ENCODE measurements around the gene LCORL. TPM values are rescaled to one million over a fixed set of nuclear protein-coding genes. Genes with fewer than 3 reads are reported as not detected.

Gene LCORL
- total and polyA plus RNA-seq, 11 donors: 1.3 to 12.1 (median 5.8) TPM

DNA sequence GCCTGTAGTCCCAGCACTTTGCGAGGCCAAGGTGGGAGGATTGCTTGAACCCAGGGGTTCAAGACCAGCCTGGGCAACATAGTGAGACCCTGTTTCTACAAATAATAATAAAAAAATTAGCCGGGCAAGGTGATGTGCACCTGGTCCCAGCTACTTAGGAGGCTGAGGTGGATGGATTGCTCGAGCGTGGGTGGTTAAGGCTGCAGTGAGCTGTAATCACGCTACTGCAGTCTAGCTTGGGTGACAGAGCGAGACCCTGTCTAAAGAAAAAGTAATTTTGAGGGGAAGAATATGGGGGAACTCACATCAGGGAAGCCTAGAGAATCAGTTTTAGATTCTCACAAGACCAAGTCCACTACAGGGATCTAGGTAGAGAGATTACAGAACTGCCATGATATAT, 28.9 kb upstream of the LCORL start:
- ATAC-seq: no peak
- H3K4me3 ChIP-seq: no peak overlapping the region
- 94 to 97% (median 96%) methylated on average over 6 of the region's 6 CpGs for WGBS, 4 donors
- TF ChIP-seq CTCF (IDR thresholded peaks at IDR 0.05) (no peak), POLR2A (IDR thresholded peaks at IDR 0.05) (no peak)
- no peaks in the 10 kb centered on the region for H3K9me3 ChIP-seq
- no peaks in the 10 kb centered on the region for H3K36me3 ChIP-seq
- intact Hi-C loops (cut with DNase I): no loop called here
- H3K27me3 ChIP-seq: no peaks in the 10 kb centered on the region
- DNase-seq: no peak
- no peaks in the 10 kb centered on the region for H3K4me1 ChIP-seq
- no peak overlapping the region for H3K27ac ChIP-seq

- DNase-seq: no peak
- 56 to 69% (median 63%) methylated on average over 3 of the region's 3 CpGs for WGBS, 4 donors
Measured at GRCh38 chr4:18049446-18049845, 27.9 kb upstream of the LCORL start.

GRCh38 chr4:18042754-18043153, 21.2 kb upstream of the LCORL start:
- Histone ChIP-seq H3K27me3 (no peaks in the 10 kb centered on the region), H3K4me1 (no peaks in the 10 kb centered on the region), H3K4me3 (no peak overlapping the region), H3K9me3 (no peaks in the 10 kb centered on the region), H3K27ac (no peak overlapping the region), H3K36me3 (no peaks in the 10 kb centered on the region)
- DNase-seq (no peak), ATAC-seq (no peak)
- WGBS, 4 donors: 38 to 54% (median 49%) methylated on average over 2 of the region's 2 CpGs
- TF ChIP-seq CTCF (IDR thresholded peaks at IDR 0.05): peak in 2 of 12 donors; percentile 21 to 27
- TF ChIP-seq POLR2A (IDR thresholded peaks at IDR 0.05): no peak
- intact Hi-C loops (cut with DNase I): no loop called here

More at GRCh38 chr4:18049446-18049845, 27.9 kb upstream of the LCORL start:
- Histone ChIP-seq H3K9me3 (no peaks in the 10 kb centered on the region), H3K27ac (no peak overlapping the region), H3K4me1 (no peaks in the 10 kb centered on the region), H3K36me3 (no peaks in the 10 kb centered on the region), H3K4me3 (no peak overlapping the region), H3K27me3 (no peaks in the 10 kb centered on the region)
- intact Hi-C loops (cut with DNase I): no loop called here
- no peak for ATAC-seq
- TF ChIP-seq POLR2A (IDR thresholded peaks at IDR 0.05): no peak
- TF ChIP-seq CTCF (IDR thresholded peaks at IDR 0.05): no peak

DNA sequence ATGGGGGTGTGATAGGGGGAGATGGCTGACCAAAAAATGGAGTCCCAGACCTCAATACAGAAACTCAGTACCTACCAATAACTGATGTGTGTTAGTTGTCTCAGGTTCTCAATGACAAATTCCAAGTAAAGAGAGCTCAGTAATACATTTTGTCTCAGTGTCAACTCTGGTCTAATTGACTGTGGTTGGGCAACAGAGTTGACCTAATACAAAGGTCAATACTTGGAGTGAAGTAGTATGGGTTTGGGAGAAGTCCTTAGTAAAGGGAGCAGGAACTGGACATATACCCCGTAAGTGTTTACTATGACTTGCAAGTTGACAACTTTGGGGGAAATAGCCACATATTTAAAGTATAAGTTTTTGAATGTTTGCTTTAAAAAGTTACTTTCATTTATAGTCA, 20.5 kb upstream of the LCORL start:
- no peaks in the 10 kb centered on the region for H3K27me3 ChIP-seq
- no peaks in the 10 kb centered on the region for H3K36me3 ChIP-seq
- no peak for DNase-seq
- no peak for ATAC-seq
- H3K4me1 ChIP-seq: no peaks in the 10 kb centered on the region
- TF ChIP-seq POLR2A (IDR thresholded peaks at IDR 0.05): no peak
- TF ChIP-seq CTCF (IDR thresholded peaks at IDR 0.05): no peak
- intact Hi-C loops (cut with DNase I): no loop called here
- 93 to 97% (median 96%) methylated on average over 1 of the region's 1 CpG for WGBS, 4 donors
- H3K9me3 ChIP-seq: no peaks in the 10 kb centered on the region
- H3K27ac ChIP-seq: no peak overlapping the region
- no peak overlapping the region for H3K4me3 ChIP-seq

Measured in heart left ventricle (tissue), 16 donors.